SK-N-SH (cell line): ENCODE results near the gene NOXA1. TPM values are rescaled to one million over a fixed set of nuclear protein-coding genes. Genes with fewer than 3 reads are reported as not detected.

ENCODE experiments used
- CTCF ChIA-PET: fragments of 300-600, 350-600 bp; formaldehyde crosslinking; extraction: SDS; loops from one replicate; lab custom pipeline; 2021; lab: Yijun Ruan, JAX
- POLR2A ChIA-PET: fragments of 350-600 bp; sonication (Branson Sonifier 250); formaldehyde crosslinking; extraction: SDS; loops from one replicate; lab custom pipeline; 2020; ENCODE audit warnings: antibody characterized with exemption, inconsistent platforms; lab: Yijun Ruan, JAX
- DNase-seq: peaks from one replicate; pipeline ENCODE4 v3.0.0; 2012
- H2AFZ ChIP-seq: fragments of 200-600 bp; sonication (generic); 2 replicates; pipeline ENCODE4 v1.8.1; 2016; ENCODE audit warnings: antibody characterized with exemption, mild to moderate bottlenecking, low read depth
- H3F3A ChIP-seq: fragments of 200-600 bp; sonication (generic); replicated peaks from 2 replicates; pipeline ENCODE3; 2016; ENCODE audit warnings: antibody characterized with exemption, mild to moderate bottlenecking; ENCODE audit not compliant: insufficient read depth
- H3K27ac ChIP-seq, 2 experiments: fragments of 200-500 bp in 1 of 2; fragments of 200-600 bp in 1 of 2; sonication (Bioruptor generic) in 1 of 2; sonication (generic), shearing (Covaris generic) in 1 of 2; 2 replicates each; pipeline versions ENCODE4 v1.5.1 to v1.6.1; 2014 to 2016; ENCODE audit warnings: low read depth in 2 of 2, inconsistent platforms in 1 of 2, low read length in 1 of 2, mild to moderate bottlenecking in 1 of 2, mixed read lengths in 1 of 2
- H3K27me3 ChIP-seq: fragments of 200-600 bp; sonication (generic), shearing (Covaris generic); 2 replicates; pipeline ENCODE4 v1.6.1; 2016; ENCODE audit warnings: mixed run types; ENCODE audit not compliant: insufficient read depth
- H3K36me3 ChIP-seq, 2 experiments: fragments of 200-500 bp in 1 of 2; fragments of 200-600 bp in 1 of 2; sonication (Bioruptor generic) in 1 of 2; sonication (generic) in 1 of 2; replicated peaks in 1 of 2; 2 replicates each; pipeline versions ENCODE3 to v1.5.1; 2014 to 2016; ENCODE audit warnings: low read length in 1 of 2, mild to moderate bottlenecking in 1 of 2; ENCODE audit not compliant: insufficient read depth in 2 of 2, control insufficient read depth in 1 of 2
- H3K4me1 ChIP-seq, 2 experiments: fragments of 200-500 bp in 1 of 2; fragments of 200-600 bp in 1 of 2; sonication (Bioruptor generic) in 1 of 2; sonication (generic), shearing (Covaris generic) in 1 of 2; 2 replicates each; pipeline versions ENCODE4 v1.5.1 to v1.6.1; 2014 to 2016; ENCODE audit warnings: low read depth in 1 of 2, low read length in 1 of 2, mixed run types in 1 of 2; ENCODE audit not compliant: insufficient read depth in 2 of 2, control insufficient read depth in 1 of 2
- H3K4me2 ChIP-seq: fragments of 200-600 bp; sonication (generic), shearing (Covaris generic); 2 replicates; pipeline ENCODE4 v1.6.1; 2017; ENCODE audit warnings: mixed run types
- H3K4me3 ChIP-seq, 2 experiments: fragments of 200-500 bp in 1 of 2; fragments of 200-600 bp in 1 of 2; sonication (Bioruptor generic) in 1 of 2; sonication (generic), shearing (Covaris generic) in 1 of 2; 2 replicates each; pipeline versions ENCODE4 v1.5.1 to v1.8.1; 2014 to 2016; ENCODE audit warnings: low read depth in 2 of 2, inconsistent platforms in 1 of 2, low read length in 1 of 2, mild to moderate bottlenecking in 1 of 2, mixed read lengths in 1 of 2, moderate library complexity in 1 of 2
- H3K79me2 ChIP-seq: fragments of 200-600 bp; sonication (generic); 2 replicates; pipeline ENCODE4 v1.8.1; 2017; ENCODE audit warnings: mild to moderate bottlenecking; ENCODE audit not compliant: insufficient read depth
- H3K9ac ChIP-seq: fragments of 200-600 bp; sonication (generic); 2 replicates; pipeline ENCODE4 v1.6.1; 2017; ENCODE audit warnings: mixed run types
- H3K9me2 ChIP-seq: fragments of 200-600 bp; sonication (generic); 2 replicates; pipeline ENCODE4 v1.6.1; 2017; ENCODE audit warnings: mixed run types
- H3K9me3 ChIP-seq: fragments of 200-600 bp; sonication (generic); 2 replicates; pipeline ENCODE4 v1.6.1; 2017; ENCODE audit warnings: mixed run types, mild to moderate bottlenecking, moderate library complexity
- H4K20me1 ChIP-seq: fragments of 200-600 bp; sonication (generic); 2 replicates; pipeline ENCODE4 v1.6.1; 2017; ENCODE audit warnings: mild to moderate bottlenecking, mixed run types; ENCODE audit not compliant: insufficient read depth
- CTCF ChIP-seq: fragments of 200-600 bp; sonication (generic); IDR thresholded peaks from 2 replicates; pipeline ENCODE4 v1.6.1; 2017; ENCODE audit warnings: antibody characterized with exemption, mild to moderate bottlenecking, moderate library complexity
- ELF1 ChIP-seq: IDR thresholded peaks from 2 replicates; pipeline ENCODE4 v1.4.0; 2012
- EP300 ChIP-seq, 2 experiments: IDR thresholded peaks; 2 replicates each; pipeline versions ENCODE4 v1.4.0 to v1.6.1; 2012; ENCODE audit warnings: borderline replicate concordance in 1 of 2, low read depth in 1 of 2, low read length in 1 of 2
- FOSL2 ChIP-seq: IDR thresholded peaks from 2 replicates; pipeline ENCODE4 v1.4.0; 2012; ENCODE audit warnings: low read depth, mild to moderate bottlenecking, moderate library complexity, borderline replicate concordance
- FOXM1 ChIP-seq: IDR thresholded peaks from 2 replicates; pipeline ENCODE4 v1.4.0; 2012; ENCODE audit warnings: low read depth, mild to moderate bottlenecking
- GABPA ChIP-seq: IDR thresholded peaks from 2 replicates; pipeline ENCODE4 v1.4.0; 2012; ENCODE audit warnings: low read depth, mild to moderate bottlenecking
- IRF3 ChIP-seq: fragments of 150-350 bp; IDR thresholded peaks from 2 replicates; pipeline ENCODE4 v1.6.1; 2016; ENCODE audit warnings: mild to moderate bottlenecking, low read depth, low read length
- MAX ChIP-seq: IDR thresholded peaks from 2 replicates; pipeline ENCODE4 v1.4.0; 2012; ENCODE audit warnings: low read depth
- MEF2A ChIP-seq: IDR thresholded peaks from 2 replicates; pipeline ENCODE4 v1.4.0; 2012; ENCODE audit warnings: low read depth, borderline replicate concordance
- NFIC ChIP-seq: IDR thresholded peaks from 2 replicates; pipeline ENCODE4 v1.4.0; 2012; ENCODE audit warnings: borderline replicate concordance
- PBX3 ChIP-seq: IDR thresholded peaks from 2 replicates; pipeline ENCODE4; 2012
- RCOR1 ChIP-seq: fragments of 150-350 bp; IDR thresholded peaks from 2 replicates; pipeline ENCODE4 v1.6.1; 2017; ENCODE audit warnings: antibody characterized with exemption, low read length
- RXRA ChIP-seq: IDR thresholded peaks from 2 replicates; pipeline ENCODE4 v1.4.0; 2012; ENCODE audit warnings: low read depth, mild to moderate bottlenecking, borderline replicate concordance
- SIN3A ChIP-seq: IDR thresholded peaks from 2 replicates; pipeline ENCODE4 v1.6.1; 2012; ENCODE audit warnings: low read depth, mild to moderate bottlenecking, low read length, moderate library complexity, borderline replicate concordance
- SMC3 ChIP-seq: IDR thresholded peaks from 2 replicates; pipeline ENCODE4 v1.6.1; 2012; ENCODE audit warnings: low read depth, low read length, improper control_type of control experiment
- TEAD4 ChIP-seq: IDR thresholded peaks from 2 replicates; pipeline ENCODE4 v1.4.0; 2012; ENCODE audit warnings: mild to moderate bottlenecking, borderline replicate concordance; ENCODE audit not compliant: insufficient read depth
- YY1 ChIP-seq: IDR thresholded peaks from 2 replicates; pipeline ENCODE4 v1.4.0; 2012; ENCODE audit warnings: low read depth, mild to moderate bottlenecking
- ZBTB33 ChIP-seq: IDR thresholded peaks from 2 replicates; pipeline ENCODE4 v1.4.0; 2012; ENCODE audit warnings: low read depth, borderline replicate concordance
- WGBS: methylation state at CpG from one replicate; pipeline ENCODE4 v1.1.6; 2017; ENCODE audit warnings: low lambda C conversion rate; 5-methylcytosine and 5-hydroxymethylcytosine counted together
- polyA plus RNA-seq, 3 experiments: library from polyadenylated mRNA; depleted of rRNA; stranded (reverse); fragments of >200 nt; gene quantifications; 2 replicates each; pipeline ENCODE4 v1.2.3, GENCODE V29; 2012

The NOXA1 gene
- polyA plus RNA-seq, 1 of the 3 experiments (the other 2 are of a cell fraction): 0.39 TPM

GRCh38 chr9:137461316-137461662, 38.1 kb downstream of the NOXA1 start:
- Histone ChIP-seq H3K9ac (no peak overlapping the region), H3K4me3 (no peak overlapping the region), H3K4me2 (no peak overlapping the region), H3K4me1 (peaks cover 18 to 26% of the 10 kb centered on the region in 2 experiments; a peak in 3 of 4 replicates), H3F3A (no peaks in the 10 kb centered on the region), H2AFZ (no peak overlapping the region), H3K27ac (no peak overlapping the region), H3K36me3 (peaks cover 0 to 8% of the 10 kb centered on the region in 2 experiments)
- CTCF ChIA-PET: interaction anchor here (1.5 kb wide), 1 partner anchor 16 kb away, joined by 5 read pairs; no protein-coding TSS in a partner anchor
- 90% methylated on average over 13 of the region's 21 CpGs for WGBS
- TF ChIP-seq MEF2A: no peak
- TF ChIP-seq SIN3A: no peak
- TF ChIP-seq SMC3: no peak
- no peak for TF ChIP-seq NFIC
- TF ChIP-seq CTCF: no peak
- TF ChIP-seq EP300 (IDR thresholded peaks at IDR 0.05; ENCODE audit: borderline replicate concordance in 1 of 2, low read depth in 1 of 2, low read length in 1 of 2): no peak
- no peak for TF ChIP-seq MAX
- no peak for TF ChIP-seq RXRA
- TF ChIP-seq ZBTB33: no peak
- no peak for TF ChIP-seq YY1
- TF ChIP-seq TEAD4: no peak
- TF ChIP-seq ELF1: no peak
- no peak for TF ChIP-seq RCOR1
- no peak for TF ChIP-seq FOSL2
- TF ChIP-seq GABPA: no peak
- TF ChIP-seq FOXM1: no peak
- TF ChIP-seq IRF3: no peak
- no peak for TF ChIP-seq PBX3
- TF ChIP-seq, all 33 proteins: peak for 0
- no peaks in the 10 kb centered on the region for H3K27me3 ChIP-seq
- H3K9me2 ChIP-seq: no peaks in the 10 kb centered on the region
- no peak for DNase-seq
- peaks cover 16% of the 10 kb centered on the region for H4K20me1 ChIP-seq
- no peaks in the 10 kb centered on the region for H3K9me3 ChIP-seq
- POLR2A ChIA-PET: no interaction called here
- H3K79me2 ChIP-seq: peaks cover 10% of the 10 kb centered on the region; the same call in 1 of the 2 replicates
